RWPE2 (cell line): Measurements from ENCODE around the gene FRMD3.

Experiments used
- ATAC-seq: fragments of 200-7000 bp; cut with Tn5 transposase; 3 replicates; pipeline ENCODE4 v1.9.1; 2021; ENCODE audit warnings: low read depth
- DNase-seq: peaks from one replicate; pipeline ENCODE4 v3.0.0-alpha.2; 2020; ENCODE audit warnings: low spot score
- H3K27ac ChIP-seq: fragments of 450-650 bp; 2 replicates; pipeline ENCODE4 v1.5.1; 2017; ENCODE audit warnings: mild to moderate bottlenecking; ENCODE audit not compliant: poor library complexity, severe bottlenecking
- H3K27me3 ChIP-seq: fragments of 250-450 bp; sonication (Bioruptor Pico); 2 replicates; pipeline ENCODE4 v1.5.1; 2021; ENCODE audit warnings: mild to moderate bottlenecking, moderate library complexity; ENCODE audit not compliant: insufficient read depth, poor library complexity, severe bottlenecking
- H3K36me3 ChIP-seq: fragments of 250-450 bp; sonication (Bioruptor Pico); 2 replicates; pipeline ENCODE4 v1.5.1; 2020; ENCODE audit warnings: low read depth, mild to moderate bottlenecking, moderate library complexity
- H3K4me1 ChIP-seq: fragments of 250-450 bp; sonication (Bioruptor Pico); 2 replicates; pipeline ENCODE4 v1.5.1; 2021; ENCODE audit warnings: mild to moderate bottlenecking, moderate library complexity; ENCODE audit not compliant: insufficient read depth, poor library complexity, severe bottlenecking
- H3K4me3 ChIP-seq: fragments of 250-450 bp; sonication (Bioruptor Pico); 2 replicates; pipeline ENCODE4 v1.5.1; 2021; ENCODE audit warnings: mild to moderate bottlenecking, moderate library complexity; ENCODE audit not compliant: severe bottlenecking
- H3K9me3 ChIP-seq: fragments of 250-450 bp; sonication (Bioruptor Pico); 2 replicates; pipeline ENCODE4 v1.5.1; 2021; ENCODE audit warnings: mild to moderate bottlenecking, moderate library complexity; ENCODE audit not compliant: severe bottlenecking
- TF ChIP-seq, protein P1 (sequence below): fragments of 450-650 bp; IDR thresholded peaks from one replicate; pipeline ENCODE4 v1.5.1; 2017; ENCODE audit warnings: mild to moderate bottlenecking, moderate library complexity; ENCODE audit not compliant: poor library complexity, severe bottlenecking

The FRMD3 gene

GRCh38 chr9:83469722-83470121 lies 68.5 kb downstream of the FRMD3 start:
- Histone ChIP-seq H3K4me3 (no peak overlapping the region), H3K27me3 (no peaks in the 10 kb centered on the region), H3K4me1 (no peaks in the 10 kb centered on the region), H3K9me3 (no peaks in the 10 kb centered on the region), H3K27ac (no peak overlapping the region), H3K36me3 (no peaks in the 10 kb centered on the region)
- DNase-seq, result no peak
- no peak for ATAC-seq
- TF ChIP-seq, protein P1, sequence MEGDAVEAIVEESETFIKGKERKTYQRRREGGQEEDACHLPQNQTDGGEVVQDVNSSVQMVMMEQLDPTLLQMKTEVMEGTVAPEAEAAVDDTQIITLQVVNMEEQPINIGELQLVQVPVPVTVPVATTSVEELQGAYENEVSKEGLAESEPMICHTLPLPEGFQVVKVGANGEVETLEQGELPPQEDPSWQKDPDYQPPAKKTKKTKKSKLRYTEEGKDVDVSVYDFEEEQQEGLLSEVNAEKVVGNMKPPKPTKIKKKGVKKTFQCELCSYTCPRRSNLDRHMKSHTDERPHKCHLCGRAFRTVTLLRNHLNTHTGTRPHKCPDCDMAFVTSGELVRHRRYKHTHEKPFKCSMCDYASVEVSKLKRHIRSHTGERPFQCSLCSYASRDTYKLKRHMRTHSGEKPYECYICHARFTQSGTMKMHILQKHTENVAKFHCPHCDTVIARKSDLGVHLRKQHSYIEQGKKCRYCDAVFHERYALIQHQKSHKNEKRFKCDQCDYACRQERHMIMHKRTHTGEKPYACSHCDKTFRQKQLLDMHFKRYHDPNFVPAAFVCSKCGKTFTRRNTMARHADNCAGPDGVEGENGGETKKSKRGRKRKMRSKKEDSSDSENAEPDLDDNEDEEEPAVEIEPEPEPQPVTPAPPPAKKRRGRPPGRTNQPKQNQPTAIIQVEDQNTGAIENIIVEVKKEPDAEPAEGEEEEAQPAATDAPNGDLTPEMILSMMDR, result no peak

DNA sequence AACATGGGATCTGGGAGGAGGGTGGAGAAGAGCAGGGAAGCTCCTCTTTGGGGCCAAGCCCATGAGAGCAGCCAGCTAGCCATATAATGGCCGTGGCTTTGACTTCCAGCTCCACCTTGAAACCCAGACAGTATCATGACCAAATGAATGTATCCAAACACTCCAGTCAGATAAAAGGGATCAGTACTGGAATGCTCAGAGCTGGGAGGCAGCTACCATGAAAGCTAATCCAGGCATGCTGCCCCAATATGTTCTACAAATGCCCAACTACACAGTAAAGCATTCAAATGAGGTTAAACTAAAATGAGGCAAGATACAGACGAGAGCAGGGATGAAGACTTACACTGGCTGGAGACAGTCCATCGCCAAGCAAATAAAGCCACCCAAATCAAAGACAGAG lies 69.4 kb downstream of the FRMD3 start:
- ATAC-seq, result no peak
- Histone ChIP-seq H3K4me3 (no peak overlapping the region), H3K4me1 (no peaks in the 10 kb centered on the region), H3K36me3 (no peaks in the 10 kb centered on the region), H3K27ac (no peak overlapping the region), H3K27me3 (no peaks in the 10 kb centered on the region), H3K9me3 (no peaks in the 10 kb centered on the region)
- TF ChIP-seq, protein P1, result no peak
- no peak for DNase-seq

- DNase-seq, result no peak
Observed at GRCh38 chr9:83466877-83467276, 71.3 kb downstream of the FRMD3 start.

DNA sequence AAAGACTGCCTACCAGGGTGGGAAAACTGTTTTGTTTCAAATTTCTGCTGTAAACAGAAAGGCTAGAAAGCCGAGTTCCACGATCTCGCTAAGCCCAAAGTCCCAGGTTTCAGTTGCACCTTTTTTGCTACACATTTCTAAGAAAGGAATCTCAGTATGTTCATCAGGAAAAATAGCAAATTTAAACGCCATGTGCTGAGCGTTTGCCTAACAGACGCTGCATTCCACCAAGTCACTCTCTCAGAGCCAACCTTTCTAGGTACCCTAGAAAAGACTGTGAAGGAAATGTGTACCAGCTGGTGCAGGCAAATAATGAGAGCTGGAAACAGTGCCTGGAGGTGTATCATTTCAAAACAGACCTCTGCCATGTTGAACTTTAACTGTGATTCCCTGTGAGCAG lies 71.8 kb downstream of the FRMD3 start:
- Histone ChIP-seq H3K27ac (no peak overlapping the region), H3K27me3 (no peaks in the 10 kb centered on the region), H3K4me3 (no peak overlapping the region), H3K9me3 (no peaks in the 10 kb centered on the region), H3K36me3 (no peaks in the 10 kb centered on the region), H3K4me1 (no peaks in the 10 kb centered on the region)
- TF ChIP-seq, protein P1, result no peak
- DNase-seq (no peak), ATAC-seq (no peak)

More at GRCh38 chr9:83466877-83467276, 71.3 kb downstream of the FRMD3 start:
- no peaks in the 10 kb centered on the region for H3K9me3 ChIP-seq
- no peaks in the 10 kb centered on the region for H3K27me3 ChIP-seq
- H3K4me3 ChIP-seq, result no peak overlapping the region
- no peaks in the 10 kb centered on the region for H3K36me3 ChIP-seq
- TF ChIP-seq, protein P1, result no peak
- H3K27ac ChIP-seq, result no peak overlapping the region
- no peaks in the 10 kb centered on the region for H3K4me1 ChIP-seq
- ATAC-seq, result no peak

GRCh38 chr9:83459830-83460229 lies 78.4 kb downstream of the FRMD3 start:
- TF ChIP-seq, protein P1, result no peak
- ATAC-seq (no peak), DNase-seq (no peak)
- Histone ChIP-seq H3K27ac (no peak overlapping the region), H3K36me3 (no peaks in the 10 kb centered on the region), H3K27me3 (no peaks in the 10 kb centered on the region), H3K4me1 (no peaks in the 10 kb centered on the region), H3K9me3 (no peaks in the 10 kb centered on the region), H3K4me3 (no peak overlapping the region)
